Spleen (tissue), 11 donors: Measurements from ENCODE around the gene DNAJC15. TPM values are rescaled to one million over a fixed set of nuclear protein-coding genes. Genes with fewer than 3 reads are reported as not detected.

Experiments used
- DNase-seq: peaks from one replicate; pipeline ENCODE4 v3.0.0-alpha.2; 2020
- H3K27ac ChIP-seq, 8 donors: fragments of 200-600 bp; sonication (generic) in 7 of 8; 1 replicate in 4 of 8; 2 replicates in 4 of 8; pipeline versions ENCODE4 v1.5.0 to v1.8.0; 2016 to 2021; ENCODE audit warnings: inconsistent platforms in 4 of 8, mild to moderate bottlenecking in 4 of 8, moderate library complexity in 1 of 8
- H3K27me3 ChIP-seq, 7 donors: fragments of 200-600 bp; sonication (generic) in 6 of 7; replicated peaks in 1 of 7; 1 replicate in 4 of 7; 2 replicates in 3 of 7; pipeline versions ENCODE4 v1.5.0 to v1.8.0; 2016 to 2021; ENCODE audit warnings: inconsistent platforms in 3 of 7, mild to moderate bottlenecking in 1 of 7
- H3K36me3 ChIP-seq, 6 donors: fragments of 200-600 bp; sonication (generic) in 5 of 6; 1 replicate in 4 of 6; 2 replicates in 2 of 6; pipeline versions ENCODE4 v1.5.0 to v1.8.0; 2016 to 2021; ENCODE audit warnings: inconsistent platforms in 2 of 6
- H3K4me1 ChIP-seq, 6 donors: fragments of 200-600 bp; sonication (generic) in 5 of 6; 1 replicate in 3 of 6; 2 replicates in 3 of 6; pipeline versions ENCODE4 v1.5.0 to v1.8.0; 2016 to 2021; ENCODE audit warnings: inconsistent platforms in 3 of 6
- H3K4me3 ChIP-seq, 8 donors: fragments of 200-600 bp; sonication (generic) in 7 of 8; 1 replicate in 4 of 8; 2 replicates in 4 of 8; pipeline versions ENCODE4 v1.5.0 to v1.8.0; 2016 to 2021; ENCODE audit warnings: inconsistent platforms in 4 of 8, mild to moderate bottlenecking in 4 of 8, moderate library complexity in 2 of 8
- H3K9me3 ChIP-seq, 8 donors: fragments of 200-600 bp; sonication (generic) in 7 of 8; 1 replicate in 4 of 8; 2 replicates in 4 of 8; pipeline versions ENCODE4 v1.5.0 to v1.8.0; 2016 to 2021; ENCODE audit warnings: inconsistent platforms in 4 of 8
- POLR2A ChIP-seq, 3 donors: fragments of 450-650 bp; IDR thresholded peaks; one replicate each; pipeline ENCODE4 v1.5.1; 2017; ENCODE audit warnings: antibody characterized with exemption in 3 of 3, mild to moderate bottlenecking in 1 of 3
- POLR2AphosphoS5 ChIP-seq, 3 donors: sonication (generic); formaldehyde crosslinking; IDR thresholded peaks; one replicate each; pipeline ENCODE4 v1.5.1; 2017; ENCODE audit warnings: antibody characterized with exemption in 3 of 3
- WGBS, 5 donors: extraction: QIAGEN DNeasy Blood & Tissue Kit in 3 of 5; methylation state at CpG; one replicate each; pipeline versions ENCODE4 v1.1.5 to v1.1.7; 2013 to 2018; 5-methylcytosine and 5-hydroxymethylcytosine counted together
- intact Hi-C: fragments of 100-400 bp; cut with DNase I; formaldehyde crosslinking; loops from one replicate; pipeline ENCODE4 v1.15.0; 2023; ENCODE audit warnings: low total_unique reads
- polyA plus RNA-seq, 3 donors: library from polyadenylated mRNA; stranded (reverse); fragments of 200-250 nt; gene quantifications; one replicate each; pipeline ENCODE4 v1.2.1, GENCODE V29; 2013
- total RNA-seq, 7 donors: library from RNA; depleted of rRNA in 3 of 7; stranded (reverse); fragments of >200 nt in 3 of 7; fragmentation: NEBNext Ultra II Directional in 4 of 7; extraction: Animal tissue kit (Norgen Biotek cat#: 25700) in 4 of 7; gene quantifications; one replicate each; pipeline versions ENCODE4 v1.1.0 to v1.2.1, GENCODE V29; 2016 to 2021
- TF ChIP-seq, protein P1 (sequence below), 11 experiments: fragments of 200-600 bp in 7 of 11; fragments of 450-650 bp in 4 of 11; sonication (generic) in 4 of 11; IDR thresholded peaks in 8 of 11; conservative IDR thresholded peaks in 3 of 11; 1 replicate in 7 of 11; 2 replicates in 4 of 11; pipeline versions ENCODE4 v1.4.0 to v1.8.0; 2016 to 2021; ENCODE audit warnings: antibody characterized with exemption in 11 of 11, inconsistent platforms in 4 of 11, mild to moderate bottlenecking in 1 of 11
- donor health status: healthy with polysubstance abuse.
- donor health status: DM: no; HTN: no; CAD: no; lungs with moderate emphysema.
- donor health status: DM: no; HTN: no; CAD: no.
- donor health status: Bipolar disorder and iron deficiency.
- donor health status: healthy.
- donor health status: DM: no; HTN: no; CAD: no.
- donor health status: DM: yes; HTN: yes; CAD: no.

The DNAJC15 gene
- total and polyA plus RNA-seq, 10 donors = 6.7 to 17.4 (median 11.8) TPM

GRCh38 chr13:43095771-43096719 lies 72.7 kb downstream of the DNAJC15 start:
- Histone ChIP-seq H3K4me3 (no peak overlapping the region), H3K4me1 (peaks cover 0 to 19% (median 4%) of the 10 kb centered on the region in 6 donors), H3K9me3 (peaks cover 0 to 11% (median 3%) of the 10 kb centered on the region in 8 donors), H3K27ac (no peak overlapping the region), H3K27me3 (no peaks in the 10 kb centered on the region), H3K36me3 (no peaks in the 10 kb centered on the region)
- intact Hi-C loops = no loop called here
- WGBS, 5 donors = 78 to 90% (median 82%) methylated on average over 2 of the region's 2 CpGs
- no peak for DNase-seq
- TF ChIP-seq POLR2AphosphoS5 (IDR thresholded peaks at IDR 0.05) (no peak), POLR2A (IDR thresholded peaks at IDR 0.05) (no peak)
- TF ChIP-seq, protein P1, sequence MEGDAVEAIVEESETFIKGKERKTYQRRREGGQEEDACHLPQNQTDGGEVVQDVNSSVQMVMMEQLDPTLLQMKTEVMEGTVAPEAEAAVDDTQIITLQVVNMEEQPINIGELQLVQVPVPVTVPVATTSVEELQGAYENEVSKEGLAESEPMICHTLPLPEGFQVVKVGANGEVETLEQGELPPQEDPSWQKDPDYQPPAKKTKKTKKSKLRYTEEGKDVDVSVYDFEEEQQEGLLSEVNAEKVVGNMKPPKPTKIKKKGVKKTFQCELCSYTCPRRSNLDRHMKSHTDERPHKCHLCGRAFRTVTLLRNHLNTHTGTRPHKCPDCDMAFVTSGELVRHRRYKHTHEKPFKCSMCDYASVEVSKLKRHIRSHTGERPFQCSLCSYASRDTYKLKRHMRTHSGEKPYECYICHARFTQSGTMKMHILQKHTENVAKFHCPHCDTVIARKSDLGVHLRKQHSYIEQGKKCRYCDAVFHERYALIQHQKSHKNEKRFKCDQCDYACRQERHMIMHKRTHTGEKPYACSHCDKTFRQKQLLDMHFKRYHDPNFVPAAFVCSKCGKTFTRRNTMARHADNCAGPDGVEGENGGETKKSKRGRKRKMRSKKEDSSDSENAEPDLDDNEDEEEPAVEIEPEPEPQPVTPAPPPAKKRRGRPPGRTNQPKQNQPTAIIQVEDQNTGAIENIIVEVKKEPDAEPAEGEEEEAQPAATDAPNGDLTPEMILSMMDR (IDR thresholded peaks at IDR 0.05 in 8 of 11, conservative IDR thresholded peaks at IDR 0.05 in 3 of 11) = no peak

DNA sequence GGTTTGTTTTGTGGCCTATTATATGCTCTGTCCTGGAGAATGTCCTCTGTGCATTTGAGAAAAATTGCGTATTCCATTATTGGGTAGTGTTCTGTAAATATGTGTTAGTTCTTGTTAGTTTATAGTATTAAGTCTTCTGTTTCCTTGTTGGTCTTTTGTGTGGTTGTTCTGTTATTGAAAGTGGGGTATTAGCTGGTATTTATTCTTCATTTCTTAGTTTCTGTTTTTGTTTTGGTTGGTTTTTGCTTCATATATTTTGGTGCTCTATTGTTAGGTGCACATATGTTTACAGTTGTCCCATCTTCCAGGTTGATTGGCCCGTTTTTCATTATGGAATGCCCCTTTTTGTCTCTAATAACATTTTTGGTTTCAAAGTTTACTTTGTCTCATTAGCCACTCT lies 77.3 kb downstream of the DNAJC15 start:
- TF ChIP-seq POLR2A (IDR thresholded peaks at IDR 0.05) (no peak), POLR2AphosphoS5 (IDR thresholded peaks at IDR 0.05) (no peak)
- TF ChIP-seq, protein P1 (IDR thresholded peaks at IDR 0.05 in 8 of 11, conservative IDR thresholded peaks at IDR 0.05 in 3 of 11) = no peak
- intact Hi-C loops = no loop called here
- no peak for DNase-seq
- Histone ChIP-seq H3K9me3 (peaks cover 0 to 18% (median 10%) of the 10 kb centered on the region in 8 donors), H3K27ac (no peak overlapping the region), H3K4me3 (no peak overlapping the region), H3K27me3 (no peaks in the 10 kb centered on the region), H3K36me3 (no peaks in the 10 kb centered on the region), H3K4me1 (peaks cover 0 to 9% (median 0%) of the 10 kb centered on the region in 6 donors)
- WGBS, 5 donors = 95 to 100% (median 97%) methylated on average over 2 of the region's 2 CpGs

GRCh38 chr13:43102304-43102703 lies 78.9 kb downstream of the DNAJC15 start:
- Histone ChIP-seq H3K27ac (no peak overlapping the region), H3K9me3 (peaks cover 0 to 18% (median 10%) of the 10 kb centered on the region in 8 donors), H3K4me1 (no peaks in the 10 kb centered on the region), H3K27me3 (no peaks in the 10 kb centered on the region), H3K4me3 (no peak overlapping the region), H3K36me3 (peaks cover 0 to 4% (median 0%) of the 10 kb centered on the region in 6 donors)
- intact Hi-C loops = no loop called here
- TF ChIP-seq, protein P1 (IDR thresholded peaks at IDR 0.05 in 8 of 11, conservative IDR thresholded peaks at IDR 0.05 in 3 of 11) = no peak
- TF ChIP-seq POLR2AphosphoS5 (IDR thresholded peaks at IDR 0.05) (no peak), POLR2A (IDR thresholded peaks at IDR 0.05) (no peak)
- WGBS, 5 donors = 79 to 86% (median 83%) methylated on average over 4 of the region's 4 CpGs
- no peak for DNase-seq

DNA sequence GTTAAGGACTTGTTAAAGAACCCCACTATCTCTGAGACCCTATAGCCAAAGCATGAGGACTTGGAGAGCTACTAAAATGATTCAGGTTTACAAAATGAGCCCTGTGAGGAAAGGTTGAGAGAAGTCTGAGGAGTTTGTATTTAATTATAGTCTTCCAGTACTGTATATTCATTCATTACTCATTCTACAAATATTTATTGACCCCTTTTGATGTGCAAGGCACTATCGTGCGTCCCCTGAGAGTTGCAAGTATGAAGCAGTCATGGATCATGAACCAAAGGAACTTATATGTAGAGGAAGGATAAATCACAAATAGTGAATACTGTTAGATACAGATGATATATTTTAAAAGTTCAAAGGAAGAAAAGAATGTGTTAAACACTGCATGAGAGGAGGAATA lies 84.4 kb downstream of the DNAJC15 start:
- H3K27me3 ChIP-seq = no peaks in the 10 kb centered on the region
- peaks cover 0 to 17% (median 3%) of the 10 kb centered on the region in 6 donors for H3K36me3 ChIP-seq
- TF ChIP-seq, protein P1 (IDR thresholded peaks at IDR 0.05 in 8 of 11, conservative IDR thresholded peaks at IDR 0.05 in 3 of 11) = no peak
- TF ChIP-seq POLR2AphosphoS5 (IDR thresholded peaks at IDR 0.05) (no peak), POLR2A (IDR thresholded peaks at IDR 0.05) (no peak)
- H3K4me1 ChIP-seq = no peaks in the 10 kb centered on the region
- H3K27ac ChIP-seq = no peak overlapping the region
- no peaks in the 10 kb centered on the region for H3K9me3 ChIP-seq
- WGBS, 5 donors = 87 to 96% (median 91%) methylated on average over 2 of the region's 2 CpGs
- DNase-seq = no peak
- intact Hi-C loops = no loop called here
- no peak overlapping the region for H3K4me3 ChIP-seq
